Upper lobe of left lung (tissue), 6 donors: ENCODE results near the gene IL12RB2. TPM values are rescaled to one million over a fixed set of nuclear protein-coding genes. Genes with fewer than 3 reads are reported as not detected.

Experiments used
- ATAC-seq, 2 donors: fragments of 200-7000 bp; cut with Tn5 transposase; one replicate each; pipeline ENCODE4 v1.9.1; 2022; ENCODE audit warnings: mild to moderate bottlenecking in 2 of 2, moderate library complexity in 2 of 2; ENCODE audit not compliant: low FRiP score in 2 of 2
- DNase-seq, 2 donors: peaks; one replicate each; pipeline ENCODE4 v3.0.0-alpha.2; 2019 to 2020
- H3K27ac ChIP-seq, 4 donors: fragments of 200-600 bp; sonication (generic); one replicate each; pipeline ENCODE4 v1.5.1; 2016 to 2019
- H3K27me3 ChIP-seq, 4 donors: fragments of 200-600 bp; sonication (generic); one replicate each; pipeline ENCODE4 v1.5.1; 2017 to 2019
- H3K36me3 ChIP-seq, 4 donors: fragments of 200-600 bp; sonication (generic); one replicate each; pipeline ENCODE4 v1.5.1; 2016 to 2019
- H3K4me1 ChIP-seq, 4 donors: fragments of 200-600 bp; sonication (generic); one replicate each; pipeline ENCODE4 v1.5.1; 2018 to 2019
- H3K4me3 ChIP-seq, 4 donors: fragments of 200-600 bp; sonication (generic); one replicate each; pipeline ENCODE4 v1.5.1; 2017 to 2019; ENCODE audit warnings: mild to moderate bottlenecking in 2 of 4, moderate library complexity in 1 of 4
- H3K9me3 ChIP-seq, 4 donors: fragments of 200-600 bp; sonication (generic); one replicate each; pipeline ENCODE4 v1.5.1; 2018 to 2019
- EP300 ChIP-seq, 4 donors: sonication (generic); formaldehyde crosslinking; IDR thresholded peaks; one replicate each; pipeline ENCODE4 v1.5.1; 2017; ENCODE audit warnings: antibody characterized with exemption in 4 of 4, control low read depth in 2 of 4
- POLR2A ChIP-seq, 4 donors: fragments of 450-650 bp; IDR thresholded peaks; one replicate each; pipeline ENCODE4 v1.5.1; 2016 to 2017; ENCODE audit warnings: antibody characterized with exemption in 4 of 4, mild to moderate bottlenecking in 2 of 4
- POLR2AphosphoS5 ChIP-seq, 2 donors: sonication (generic); formaldehyde crosslinking; IDR thresholded peaks; one replicate each; pipeline ENCODE4 v1.5.1; 2017; ENCODE audit warnings: antibody characterized with exemption in 2 of 2
- WGBS, 2 donors: methylation state at CpG; one replicate each; pipeline ENCODE4 v1.1.5; 2017 to 2018; 5-methylcytosine and 5-hydroxymethylcytosine counted together
- total RNA-seq, 6 donors: library from RNA; depleted of rRNA in 4 of 6; stranded (reverse); fragments of >200 nt in 4 of 6; gene quantifications; one replicate each; pipeline versions ENCODE4 v1.1.0 to v1.2.1, GENCODE V29; 2016 to 2021
- TF ChIP-seq, protein P1 (sequence below), 6 experiments: fragments of 450-650 bp in 4 of 6; fragments of 200-600 bp in 2 of 6; sonication (generic) in 2 of 6; IDR thresholded peaks; one replicate each; pipeline ENCODE4 v1.5.1; 2016 to 2019; ENCODE audit warnings: antibody characterized with exemption in 6 of 6
- donor health status: DM: no; HTN: no; CAD: no; lungs with moderate emphysema.
- donor health status: DM: no; HTN: yes; CAD: no; lungs with severe emphysema.

Gene IL12RB2
- total RNA-seq, 6 donors from 2014 or later = 0.33 to 1.6 (median 0.74) TPM; not detected in 1

DNA sequence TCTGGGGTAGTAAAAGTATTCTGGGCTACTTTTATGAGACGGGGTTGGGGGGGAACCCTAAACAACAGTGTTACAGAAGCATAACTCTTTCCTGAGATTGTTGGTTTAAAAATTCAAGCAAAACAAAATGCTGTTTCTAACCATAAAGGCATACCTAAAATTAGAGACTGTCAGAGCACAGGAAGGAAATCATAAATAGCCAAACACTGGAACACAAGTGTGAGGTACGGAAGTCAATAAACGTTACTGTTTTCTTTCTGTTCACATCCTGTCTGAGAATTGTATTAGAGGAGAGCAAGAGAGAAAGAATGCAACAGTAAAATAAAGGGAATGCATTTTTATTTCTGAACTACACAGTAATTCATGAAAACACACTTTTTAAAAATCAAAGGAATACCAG, 42.8 kb upstream of the IL12RB2 start:
- no peaks in the 10 kb centered on the region for H3K4me1 ChIP-seq
- DNase-seq (no peak), ATAC-seq (no peak)
- WGBS, 2 donors = 29 to 41% methylated on average over 3 of the region's 3 CpGs
- H3K9me3 ChIP-seq = no peaks in the 10 kb centered on the region
- no peak overlapping the region for H3K4me3 ChIP-seq
- no peak overlapping the region for H3K27ac ChIP-seq
- TF ChIP-seq POLR2AphosphoS5 (IDR thresholded peaks at IDR 0.05) = no peak
- TF ChIP-seq EP300 (IDR thresholded peaks at IDR 0.05) = no peak
- TF ChIP-seq POLR2A (IDR thresholded peaks at IDR 0.05) = no peak
- TF ChIP-seq, protein P1, sequence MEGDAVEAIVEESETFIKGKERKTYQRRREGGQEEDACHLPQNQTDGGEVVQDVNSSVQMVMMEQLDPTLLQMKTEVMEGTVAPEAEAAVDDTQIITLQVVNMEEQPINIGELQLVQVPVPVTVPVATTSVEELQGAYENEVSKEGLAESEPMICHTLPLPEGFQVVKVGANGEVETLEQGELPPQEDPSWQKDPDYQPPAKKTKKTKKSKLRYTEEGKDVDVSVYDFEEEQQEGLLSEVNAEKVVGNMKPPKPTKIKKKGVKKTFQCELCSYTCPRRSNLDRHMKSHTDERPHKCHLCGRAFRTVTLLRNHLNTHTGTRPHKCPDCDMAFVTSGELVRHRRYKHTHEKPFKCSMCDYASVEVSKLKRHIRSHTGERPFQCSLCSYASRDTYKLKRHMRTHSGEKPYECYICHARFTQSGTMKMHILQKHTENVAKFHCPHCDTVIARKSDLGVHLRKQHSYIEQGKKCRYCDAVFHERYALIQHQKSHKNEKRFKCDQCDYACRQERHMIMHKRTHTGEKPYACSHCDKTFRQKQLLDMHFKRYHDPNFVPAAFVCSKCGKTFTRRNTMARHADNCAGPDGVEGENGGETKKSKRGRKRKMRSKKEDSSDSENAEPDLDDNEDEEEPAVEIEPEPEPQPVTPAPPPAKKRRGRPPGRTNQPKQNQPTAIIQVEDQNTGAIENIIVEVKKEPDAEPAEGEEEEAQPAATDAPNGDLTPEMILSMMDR (IDR thresholded peaks at IDR 0.05) = no peak
- H3K36me3 ChIP-seq = no peaks in the 10 kb centered on the region
- no peaks in the 10 kb centered on the region for H3K27me3 ChIP-seq

GRCh38 chr1:67269061-67269460, 38.6 kb upstream of the IL12RB2 start:
- Histone ChIP-seq H3K36me3 (no peaks in the 10 kb centered on the region), H3K9me3 (peaks cover 0 to 5% (median 0%) of the 10 kb centered on the region in 4 donors), H3K4me1 (no peaks in the 10 kb centered on the region), H3K27me3 (no peaks in the 10 kb centered on the region), H3K4me3 (no peak overlapping the region), H3K27ac (no peak overlapping the region)
- TF ChIP-seq POLR2A (IDR thresholded peaks at IDR 0.05) (no peak), POLR2AphosphoS5 (IDR thresholded peaks at IDR 0.05) (no peak), EP300 (IDR thresholded peaks at IDR 0.05) (no peak)
- TF ChIP-seq, protein P1 (IDR thresholded peaks at IDR 0.05) = no peak
- no peak for DNase-seq
- no peak for ATAC-seq
- 89 to 96% methylated on average over 3 of the region's 3 CpGs for WGBS, 2 donors

- Histone ChIP-seq H3K4me3 (no peak overlapping the region), H3K36me3 (no peaks in the 10 kb centered on the region), H3K27ac (no peak overlapping the region), H3K4me1 (no peaks in the 10 kb centered on the region), H3K27me3 (no peaks in the 10 kb centered on the region), H3K9me3 (peaks cover 0 to 5% (median 0%) of the 10 kb centered on the region in 4 donors)
- no peak for DNase-seq
- TF ChIP-seq POLR2A (IDR thresholded peaks at IDR 0.05) (no peak), EP300 (IDR thresholded peaks at IDR 0.05) (no peak), POLR2AphosphoS5 (IDR thresholded peaks at IDR 0.05) (no peak)
- TF ChIP-seq, protein P1 (IDR thresholded peaks at IDR 0.05) = no peak
- no peak for ATAC-seq
- 86 to 89% methylated on average over 3 of the region's 3 CpGs for WGBS, 2 donors
Observed at GRCh38 chr1:67270541-67270940, 37.1 kb upstream of the IL12RB2 start.

DNA sequence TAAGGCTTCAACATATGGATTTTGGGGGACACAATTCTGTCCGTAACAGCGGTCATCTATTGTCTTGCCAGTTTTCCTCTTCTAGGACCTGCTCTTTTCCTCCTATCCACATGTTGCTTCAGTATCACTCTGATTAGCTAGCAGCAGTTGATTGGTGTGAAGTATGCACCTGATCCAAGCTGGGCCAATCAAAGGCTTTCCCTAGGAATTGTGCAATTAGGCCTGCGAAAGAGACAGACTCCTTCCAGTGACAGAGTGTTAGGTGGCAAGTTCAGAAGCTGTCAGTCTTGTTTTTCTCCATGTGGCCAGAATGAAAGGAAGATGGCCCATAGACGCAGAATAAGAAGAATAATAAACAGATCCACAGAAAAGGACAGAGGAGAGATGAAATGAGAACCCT, 34.1 kb upstream of the IL12RB2 start:
- WGBS, 2 donors = 67 to 87% methylated on average over 4 of the region's 4 CpGs
- Histone ChIP-seq H3K4me3 (no peak overlapping the region), H3K27ac (no peak overlapping the region), H3K36me3 (no peaks in the 10 kb centered on the region), H3K9me3 (peaks cover 0 to 5% (median 0%) of the 10 kb centered on the region in 4 donors), H3K27me3 (no peaks in the 10 kb centered on the region), H3K4me1 (no peaks in the 10 kb centered on the region)
- ATAC-seq = no peak
- TF ChIP-seq, protein P1 (IDR thresholded peaks at IDR 0.05) = no peak
- TF ChIP-seq POLR2AphosphoS5 (IDR thresholded peaks at IDR 0.05) = no peak
- no peak for TF ChIP-seq POLR2A (IDR thresholded peaks at IDR 0.05)
- no peak for TF ChIP-seq EP300 (IDR thresholded peaks at IDR 0.05)
- no peak for DNase-seq

DNA sequence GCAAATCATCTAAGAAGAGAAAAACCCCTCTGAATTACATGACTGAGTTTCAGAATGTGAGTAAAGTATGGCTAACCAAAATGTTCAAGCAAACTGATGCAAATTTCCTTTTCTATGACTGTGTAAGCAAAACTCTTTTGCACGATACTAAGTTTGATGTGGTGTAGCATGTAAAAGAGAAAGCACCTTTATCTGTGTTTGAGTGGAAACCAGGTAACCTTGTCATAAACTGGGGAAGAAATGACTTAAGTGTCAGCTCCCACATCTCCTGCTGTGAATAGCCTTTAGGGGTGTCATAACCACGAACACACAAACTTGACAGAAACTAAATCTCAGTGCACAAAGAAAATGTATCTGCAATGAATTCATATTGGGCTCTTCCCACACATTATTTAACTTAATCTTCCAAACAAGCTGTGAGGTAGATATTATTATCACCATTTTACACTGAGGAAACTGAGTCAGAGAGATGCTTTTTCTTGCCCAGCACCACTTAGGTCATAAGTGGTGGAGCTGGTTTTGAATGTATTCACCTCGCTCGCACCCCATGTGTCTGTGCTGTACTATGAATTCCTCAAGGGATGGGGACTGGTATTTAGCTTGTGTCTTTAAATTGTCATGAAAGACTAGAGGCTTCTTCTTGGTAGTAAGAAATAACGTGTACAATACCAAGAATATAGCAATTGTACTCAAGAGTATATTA, 32.9 kb upstream of the IL12RB2 start:
- H3K36me3 ChIP-seq = no peaks in the 10 kb centered on the region
- H3K27ac ChIP-seq = no peak overlapping the region
- 83 to 89% methylated on average over 5 of the region's 5 CpGs for WGBS, 2 donors
- no peak for TF ChIP-seq POLR2A (IDR thresholded peaks at IDR 0.05)
- ATAC-seq (no peak), DNase-seq (no peak)
- no peaks in the 10 kb centered on the region for H3K4me1 ChIP-seq
- peaks cover 0 to 5% (median 0%) of the 10 kb centered on the region in 4 donors for H3K9me3 ChIP-seq
- H3K27me3 ChIP-seq = no peaks in the 10 kb centered on the region
- H3K4me3 ChIP-seq = no peak overlapping the region
